ENCODE results near the gene FBLN7. TPM values are rescaled to one million over a fixed set of nuclear protein-coding genes. Genes with fewer than 3 reads are reported as not detected.

Gene FBLN7
- total RNA-seq, 2 donors from 2014 or later = 1.3 to 3.9 TPM

- H3K27me3 ChIP-seq = no peaks in the 10 kb centered on the region
- H3K4me3 ChIP-seq = no peak overlapping the region
- H3K27ac ChIP-seq = no peak overlapping the region
- intact Hi-C loops (cut with DNase I) = no loop called here
- WGBS, 2 donors = 80 to 87% methylated on average over 6 to 8 of the region's 8 CpGs
- ATAC-seq (no peak), DNase-seq (no peak)
- H3K9me3 ChIP-seq = peaks cover 0 to 4% (median 0%) of the 10 kb centered on the region in 3 donors
- H3K4me1 ChIP-seq = no peaks in the 10 kb centered on the region
- TF ChIP-seq POLR2A (IDR thresholded peaks at IDR 0.05) (no peak), CTCF (IDR thresholded peaks at IDR 0.05) (no peak)
- H3K36me3 ChIP-seq (replicated peaks in 1 of 2; ENCODE audit: insufficient read depth in 1 of 2, low read depth in 2 of 2) = no peaks in the 10 kb centered on the region
Measured at GRCh38 chr2:112195167-112195766, 57.1 kb downstream of the FBLN7 start.

- DNase-seq = no peak
- ATAC-seq = no peak
- intact Hi-C loops (cut with DNase I) = no loop called here
- H3K4me3 ChIP-seq = no peak overlapping the region
- no peak overlapping the region for H3K27ac ChIP-seq
- H3K36me3 ChIP-seq (replicated peaks in 1 of 2; ENCODE audit: insufficient read depth in 1 of 2, low read depth in 2 of 2) = no peaks in the 10 kb centered on the region
- no peaks in the 10 kb centered on the region for H3K27me3 ChIP-seq
- TF ChIP-seq CTCF (IDR thresholded peaks at IDR 0.05) (no peak), POLR2A (IDR thresholded peaks at IDR 0.05) (no peak)
- peaks cover 0 to 4% (median 0%) of the 10 kb centered on the region in 3 donors for H3K9me3 ChIP-seq
- H3K4me1 ChIP-seq = no peaks in the 10 kb centered on the region
Measured at GRCh38 chr2:112195950-112196349, 57.8 kb downstream of the FBLN7 start.

- Histone ChIP-seq H3K27me3 (no peaks in the 10 kb centered on the region), H3K36me3 (replicated peaks in 1 of 2; ENCODE audit: insufficient read depth in 1 of 2, low read depth in 2 of 2) (no peaks in the 10 kb centered on the region), H3K4me1 (no peaks in the 10 kb centered on the region), H3K9me3 (peaks cover 0 to 4% (median 0%) of the 10 kb centered on the region in 3 donors), H3K27ac (no peak overlapping the region), H3K4me3 (no peak overlapping the region)
- intact Hi-C loops (cut with DNase I) = no loop called here
- TF ChIP-seq CTCF (IDR thresholded peaks at IDR 0.05) (no peak), POLR2A (IDR thresholded peaks at IDR 0.05) (no peak)
- no peak for DNase-seq
- 71 to 89% methylated on average over 1 of the region's 1 CpG for WGBS, 2 donors
- no peak for ATAC-seq
Measured at GRCh38 chr2:112197868-112198267, 59.7 kb downstream of the FBLN7 start.

GRCh38 chr2:112198780-112199179 lies 60.6 kb downstream of the FBLN7 start:
- ATAC-seq (no peak), DNase-seq (no peak)
- no peak overlapping the region for H3K27ac ChIP-seq

More at GRCh38 chr2:112198780-112199179, 60.6 kb downstream of the FBLN7 start:
- H3K27me3 ChIP-seq = no peaks in the 10 kb centered on the region
- TF ChIP-seq CTCF (IDR thresholded peaks at IDR 0.05) (no peak), POLR2A (IDR thresholded peaks at IDR 0.05) (no peak)
- no peak overlapping the region for H3K4me3 ChIP-seq
- no peaks in the 10 kb centered on the region for H3K4me1 ChIP-seq
- intact Hi-C loops (cut with DNase I) = no loop called here
- H3K9me3 ChIP-seq = peaks cover 0 to 4% (median 0%) of the 10 kb centered on the region in 3 donors
- H3K36me3 ChIP-seq (replicated peaks in 1 of 2; ENCODE audit: insufficient read depth in 1 of 2, low read depth in 2 of 2) = no peaks in the 10 kb centered on the region

Measured in body of pancreas (tissue), 4 donors.